Measurements from ENCODE around the gene MEGF8.

The MEGF8 gene

GRCh38 chr19:42311657-42312056 is 13.8 kb upstream of the MEGF8 start:
- DNase-seq (ENCODE audit: low spot score), result no peak
- Histone ChIP-seq H3K4me3 (no peak overlapping the region), H3K27ac (no peak overlapping the region)
- no peak for TF ChIP-seq CTCF (IDR thresholded peaks at IDR 0.05)

DNA sequence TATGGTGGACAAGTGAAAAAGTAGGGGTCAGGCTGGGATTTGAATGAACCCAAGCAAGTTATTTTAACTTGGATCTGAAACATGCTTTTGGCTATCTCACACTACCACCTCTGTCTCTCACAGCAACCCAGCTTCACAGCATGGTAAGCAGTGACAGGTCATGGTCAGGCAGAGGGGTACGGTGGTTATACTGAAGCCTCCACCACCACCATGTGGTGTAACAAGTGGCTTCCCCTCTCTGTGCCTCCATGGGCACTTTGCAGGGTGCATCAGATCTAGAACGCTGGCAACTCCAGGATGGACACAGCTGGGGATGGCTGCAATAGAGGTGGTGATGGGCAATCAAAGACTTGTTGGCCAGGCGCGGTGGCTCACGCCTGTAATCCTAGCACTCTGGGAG is 13.1 kb upstream of the MEGF8 start:
- Histone ChIP-seq H3K4me3 (no peak overlapping the region), H3K27ac (no peak overlapping the region)
- DNase-seq (ENCODE audit: low spot score), result no peak
- no peak for TF ChIP-seq CTCF (IDR thresholded peaks at IDR 0.05)

GRCh38 chr19:42313096-42313839 is 12.2 kb upstream of the MEGF8 start, which contains the start of gene TMEM145:
Gene TMEM145 (plus strand): TSS chr19:42313309. CDS start chr19:42313377, 68 bp downstream.
- TF ChIP-seq CTCF (IDR thresholded peaks at IDR 0.05), result no peak
- no peak for DNase-seq (ENCODE audit: low spot score)
- H3K4me3 ChIP-seq, result peak within 1 kb of the TSS; percentile 58
- H3K27ac ChIP-seq, result no peak within 1 kb of the TSS

DNA sequence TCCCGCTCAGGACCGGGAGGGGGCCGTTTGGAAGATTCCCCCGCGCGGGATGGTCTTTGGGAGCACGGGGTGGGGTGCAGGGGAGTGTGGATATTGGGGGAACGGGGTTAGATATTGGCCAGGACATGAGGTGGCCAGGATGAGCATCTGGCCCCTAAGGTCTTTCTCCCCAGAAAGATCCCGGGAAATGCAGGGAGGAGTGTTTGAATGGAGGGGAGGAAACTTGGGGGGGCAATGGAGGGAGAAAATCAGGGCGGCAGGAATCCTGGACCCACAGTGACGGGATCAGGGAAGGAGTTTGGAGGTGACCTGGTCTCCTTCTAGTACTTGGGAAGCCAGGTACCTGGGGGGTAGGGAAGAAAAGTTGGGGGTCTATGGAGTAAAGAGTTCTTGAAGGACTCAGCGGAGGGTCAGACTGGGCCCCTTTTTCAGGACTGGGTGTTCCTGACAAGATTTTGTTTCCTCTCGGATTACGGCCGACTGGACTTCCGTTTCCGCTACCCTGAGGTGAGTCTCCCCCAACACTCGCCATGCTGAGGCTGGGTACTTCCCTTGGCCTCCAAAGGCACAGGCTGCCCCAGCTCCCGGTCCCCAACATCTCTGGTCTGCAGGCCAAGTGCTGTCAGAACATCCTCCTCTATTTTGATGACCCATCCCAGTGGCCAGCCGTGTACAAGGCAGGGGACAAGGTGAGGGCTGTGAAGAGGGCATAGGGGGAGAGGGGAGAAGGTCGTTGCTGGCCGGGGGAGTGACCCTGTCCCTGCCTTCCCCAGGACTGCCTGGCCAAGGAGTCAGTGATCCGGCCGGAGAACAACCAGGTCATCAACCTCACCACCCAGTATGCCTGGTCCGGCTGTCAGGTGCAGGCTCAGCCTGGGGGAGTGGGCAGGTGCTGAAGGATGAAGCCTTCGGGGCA is 11.3 kb upstream of the MEGF8 start:
- no peak for DNase-seq (ENCODE audit: low spot score)
- TF ChIP-seq CTCF (IDR thresholded peaks at IDR 0.05), result no peak
- Histone ChIP-seq H3K27ac (no peak overlapping the region), H3K4me3 (no peak overlapping the region)

DNA sequence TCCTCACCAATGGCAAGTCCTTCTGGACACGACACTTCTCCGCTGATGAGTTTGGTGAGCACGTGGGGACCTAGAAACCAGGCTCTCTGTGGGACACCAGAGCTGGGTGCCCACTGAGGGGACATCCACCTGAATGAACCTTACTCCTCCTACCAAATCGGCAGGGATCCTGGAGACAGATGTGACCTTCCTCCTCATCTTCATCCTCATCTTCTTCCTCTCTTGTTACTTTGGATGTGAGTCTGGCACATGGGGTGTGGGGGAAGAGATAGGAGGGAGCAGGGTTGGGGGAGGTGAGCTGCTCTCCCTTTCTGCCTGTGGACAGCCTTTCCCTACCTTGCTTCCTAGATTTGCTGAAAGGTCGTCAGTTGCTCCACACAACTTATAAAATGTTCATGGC is 10.4 kb upstream of the MEGF8 start:
- no peak overlapping the region for H3K4me3 ChIP-seq
- no peak for DNase-seq (ENCODE audit: low spot score)

More for the DNA sequence above, 10.4 kb upstream of the MEGF8 start:
- H3K27ac ChIP-seq, result no peak overlapping the region
- no peak for TF ChIP-seq CTCF (IDR thresholded peaks at IDR 0.05)
